Measurements from ENCODE around the gene DPEP1. TPM values are rescaled to one million over a fixed set of nuclear protein-coding genes. Genes with fewer than 3 reads are reported as not detected.
A peak's percentile ranks its signal among the peaks of the same experiment; 100 is the strongest.
"Not testable (repeated sequence)": the region's sequence is repeated elsewhere in the genome, so short reads cannot be mapped to it uniquely, and the experiment has no call there.

DPEP1 gene
- total RNA-seq, 3 donors from 2014 or later (not counting 1 experiment from before 2014, with no cell fraction given) = not detected

DNA sequence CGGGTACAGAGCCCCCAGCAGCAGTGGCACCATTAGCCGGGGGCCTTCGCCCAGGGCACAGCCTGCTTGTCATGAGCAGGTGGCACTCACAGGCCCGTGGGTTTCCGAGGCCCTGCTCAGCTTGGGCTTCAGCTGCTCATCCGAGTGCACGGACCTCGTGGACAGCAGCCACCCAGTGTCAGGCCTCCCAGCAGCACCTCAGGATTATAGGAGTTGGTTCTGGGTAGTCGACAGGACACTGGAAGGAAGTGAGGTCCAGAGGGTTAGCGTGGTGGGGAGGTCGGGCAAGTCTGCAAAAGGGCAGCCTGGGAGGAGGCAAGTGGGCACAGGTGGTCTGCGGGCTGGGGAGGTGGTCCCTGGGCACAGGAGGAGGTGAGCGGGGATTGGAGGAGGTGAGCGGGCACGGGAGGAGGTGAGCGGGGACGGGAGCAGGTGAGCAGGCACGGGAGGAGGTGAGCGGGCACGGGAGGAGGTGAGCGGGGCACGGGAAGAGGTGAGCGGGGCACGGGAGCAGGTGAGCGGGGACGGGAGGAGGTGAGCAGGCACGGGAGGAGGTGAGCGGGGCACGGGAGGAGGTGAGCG lies 43.0 kb upstream of the DPEP1 start:
- H3K36me3 Mint-ChIP-seq = no peaks in the 10 kb centered on the region
- Histone ChIP-seq H3K27me3 (ENCODE audit: control insufficient read depth, insufficient read depth, low read length) (peaks cover 10% of the 10 kb centered on the region), H3K27ac (ENCODE audit: low read length) (no peak overlapping the region), H3K9me3 (ENCODE audit: control insufficient read depth, insufficient read depth, low read length) (no peaks in the 10 kb centered on the region), H3K4me1 (ENCODE audit: control insufficient read depth, insufficient read depth, low read length) (peaks cover 31% of the 10 kb centered on the region), H3K4me3 (ENCODE audit: low read length) (no peak overlapping the region), H3K36me3 (ENCODE audit: control insufficient read depth, insufficient read depth, low read length) (no peaks in the 10 kb centered on the region)
- peaks cover 7 to 22% of the 10 kb centered on the region in 2 donors for H3K4me1 Mint-ChIP-seq
- intact Hi-C loops (cut with micrococcal nuclease) = no loop called here
- no peak overlapping the region for H3K4me3 Mint-ChIP-seq
- DNase-seq (no peak), ATAC-seq (no peak)
- no peak overlapping the region for H3K27ac Mint-ChIP-seq
- TF ChIP-seq, protein P1, sequence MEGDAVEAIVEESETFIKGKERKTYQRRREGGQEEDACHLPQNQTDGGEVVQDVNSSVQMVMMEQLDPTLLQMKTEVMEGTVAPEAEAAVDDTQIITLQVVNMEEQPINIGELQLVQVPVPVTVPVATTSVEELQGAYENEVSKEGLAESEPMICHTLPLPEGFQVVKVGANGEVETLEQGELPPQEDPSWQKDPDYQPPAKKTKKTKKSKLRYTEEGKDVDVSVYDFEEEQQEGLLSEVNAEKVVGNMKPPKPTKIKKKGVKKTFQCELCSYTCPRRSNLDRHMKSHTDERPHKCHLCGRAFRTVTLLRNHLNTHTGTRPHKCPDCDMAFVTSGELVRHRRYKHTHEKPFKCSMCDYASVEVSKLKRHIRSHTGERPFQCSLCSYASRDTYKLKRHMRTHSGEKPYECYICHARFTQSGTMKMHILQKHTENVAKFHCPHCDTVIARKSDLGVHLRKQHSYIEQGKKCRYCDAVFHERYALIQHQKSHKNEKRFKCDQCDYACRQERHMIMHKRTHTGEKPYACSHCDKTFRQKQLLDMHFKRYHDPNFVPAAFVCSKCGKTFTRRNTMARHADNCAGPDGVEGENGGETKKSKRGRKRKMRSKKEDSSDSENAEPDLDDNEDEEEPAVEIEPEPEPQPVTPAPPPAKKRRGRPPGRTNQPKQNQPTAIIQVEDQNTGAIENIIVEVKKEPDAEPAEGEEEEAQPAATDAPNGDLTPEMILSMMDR (IDR thresholded peaks at IDR 0.05) = no peak
- WGBS (ENCODE audit: insufficient coverage) = 92% methylated on average over 30 of the region's 30 CpGs
- no peaks in the 10 kb centered on the region for H3K9me3 Mint-ChIP-seq
- peaks cover 20 to 22% of the 10 kb centered on the region in 2 donors for H3K27me3 Mint-ChIP-seq (ENCODE audit: low read depth in 2 of 2)

DNA sequence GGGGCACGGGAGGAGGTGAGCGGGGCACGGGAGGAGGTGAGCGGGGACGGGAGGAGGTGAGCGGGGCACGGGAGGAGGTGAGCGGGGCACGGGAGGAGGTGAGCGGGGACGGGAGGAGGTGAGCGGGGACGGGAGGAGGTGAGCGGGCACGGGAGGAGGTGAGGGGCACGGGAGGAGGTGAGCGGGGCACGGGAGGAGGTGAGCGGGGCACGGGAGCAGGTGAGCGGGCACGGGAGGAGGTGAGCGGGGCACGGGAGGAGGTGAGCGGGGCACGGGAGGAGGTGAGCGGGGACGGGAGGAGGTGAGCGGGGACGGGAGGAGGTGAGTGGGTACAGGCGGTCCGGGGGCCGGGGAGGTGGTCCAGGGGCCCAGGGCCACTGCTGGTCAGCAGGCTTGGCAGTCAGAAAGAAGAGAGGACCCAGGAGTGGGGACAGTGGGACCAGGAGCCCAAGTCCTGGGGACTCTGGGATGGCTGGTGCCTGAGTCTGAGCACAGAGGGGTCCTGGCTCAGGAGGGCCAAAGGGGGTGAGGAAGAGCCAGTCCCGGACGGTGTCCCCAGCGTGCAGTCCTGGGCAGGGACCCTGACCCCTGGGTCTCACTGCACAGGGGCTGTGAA lies 42.4 kb upstream of the DPEP1 start:
- H3K4me3 ChIP-seq (ENCODE audit: low read length); H3K27ac ChIP-seq (ENCODE audit: low read length); intact Hi-C loops (cut with micrococcal nuclease); DNase-seq; H3K36me3 ChIP-seq (ENCODE audit: control insufficient read depth, insufficient read depth, low read length); H3K36me3 Mint-ChIP-seq; H3K9me3 ChIP-seq (ENCODE audit: control insufficient read depth, insufficient read depth, low read length); H3K4me3 Mint-ChIP-seq; H3K27ac Mint-ChIP-seq; ATAC-seq; H3K9me3 Mint-ChIP-seq: not testable (repeated sequence)
- Mint-ChIP-seq H3K27me3 (ENCODE audit: low read depth in 2 of 2) (peaks cover 20 to 22% of the 10 kb centered on the region in 2 donors), H3K4me1 (peaks cover under 1 to 15% of the 10 kb centered on the region in 2 donors)
- Histone ChIP-seq H3K27me3 (ENCODE audit: control insufficient read depth, insufficient read depth, low read length) (peaks cover 11% of the 10 kb centered on the region), H3K4me1 (ENCODE audit: control insufficient read depth, insufficient read depth, low read length) (peaks cover 24% of the 10 kb centered on the region)
- 94% methylated on average over 36 of the region's 36 CpGs for WGBS (ENCODE audit: insufficient coverage)

DNA sequence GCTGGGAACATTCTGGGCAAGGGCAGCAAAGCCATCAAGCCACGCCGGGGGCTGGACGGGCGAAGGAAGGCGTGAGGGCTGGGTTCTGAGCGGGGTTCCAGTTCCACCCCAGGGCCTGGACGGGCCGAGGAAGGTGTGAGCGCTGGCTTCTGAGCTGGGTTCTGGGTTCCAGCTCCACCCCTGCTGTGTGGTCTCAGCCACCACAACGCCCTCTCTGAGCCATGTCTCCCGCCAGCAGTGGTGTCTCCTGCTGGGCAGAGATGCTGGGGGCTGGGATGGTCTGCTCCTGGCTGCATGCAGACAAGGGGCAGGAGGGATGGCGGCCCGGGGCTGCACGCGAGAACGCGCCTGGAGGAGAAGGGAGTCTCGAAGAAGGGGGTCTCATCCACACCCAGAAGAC lies 41.8 kb upstream of the DPEP1 start:
- no peaks in the 10 kb centered on the region for H3K36me3 ChIP-seq (ENCODE audit: control insufficient read depth, insufficient read depth, low read length)
- TF ChIP-seq, protein P1 (IDR thresholded peaks at IDR 0.05) = no peak
- no peak overlapping the region for H3K4me3 Mint-ChIP-seq
- peaks cover 0 to 11% of the 10 kb centered on the region in 2 donors for H3K4me1 Mint-ChIP-seq
- DNase-seq (no peak), ATAC-seq (no peak)
- no peaks in the 10 kb centered on the region for H3K9me3 Mint-ChIP-seq
- peaks cover 21% of the 10 kb centered on the region for H3K4me1 ChIP-seq (ENCODE audit: control insufficient read depth, insufficient read depth, low read length)
- H3K27me3 Mint-ChIP-seq (ENCODE audit: low read depth in 2 of 2) = peaks cover 20 to 22% of the 10 kb centered on the region in 2 donors
- no peak overlapping the region for H3K27ac ChIP-seq (ENCODE audit: low read length)
- H3K27ac Mint-ChIP-seq = no peak overlapping the region
- intact Hi-C loops (cut with micrococcal nuclease) = no loop called here
- 85% methylated on average over 18 of the region's 18 CpGs for WGBS (ENCODE audit: insufficient coverage)
- H3K36me3 Mint-ChIP-seq = no peaks in the 10 kb centered on the region
- no peaks in the 10 kb centered on the region for H3K9me3 ChIP-seq (ENCODE audit: control insufficient read depth, insufficient read depth, low read length)
- peaks cover 12% of the 10 kb centered on the region for H3K27me3 ChIP-seq (ENCODE audit: control insufficient read depth, insufficient read depth, low read length)
- H3K4me3 ChIP-seq (ENCODE audit: low read length) = no peak overlapping the region

DNA sequence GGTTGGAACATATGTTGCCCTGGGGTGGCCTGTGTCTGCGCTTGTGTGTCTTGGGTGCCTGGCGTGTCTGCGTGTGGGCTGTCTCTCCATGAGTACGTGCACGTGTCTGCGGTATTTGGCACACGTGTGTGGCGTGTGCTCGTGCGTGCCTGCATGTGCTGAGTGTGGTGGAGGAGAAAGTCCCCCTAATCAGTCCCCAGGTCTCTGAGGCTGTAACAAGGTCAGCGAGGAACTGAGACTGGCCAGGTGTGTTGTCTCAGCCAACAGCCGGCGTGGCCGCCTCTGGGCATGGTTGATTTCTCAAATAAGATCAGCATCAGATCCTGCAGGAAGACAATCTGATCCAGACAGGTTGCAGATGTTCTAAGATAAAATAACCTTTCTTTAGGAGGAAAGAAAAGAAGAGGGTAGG lies 41.4 kb upstream of the DPEP1 start:
- Histone ChIP-seq H3K4me1 (ENCODE audit: control insufficient read depth, insufficient read depth, low read length) (peaks cover 21% of the 10 kb centered on the region), H3K36me3 (ENCODE audit: control insufficient read depth, insufficient read depth, low read length) (no peaks in the 10 kb centered on the region), H3K27me3 (ENCODE audit: control insufficient read depth, insufficient read depth, low read length) (peaks cover 14% of the 10 kb centered on the region), H3K4me3 (ENCODE audit: low read length) (no peak overlapping the region), H3K9me3 (ENCODE audit: control insufficient read depth, insufficient read depth, low read length) (no peaks in the 10 kb centered on the region), H3K27ac (ENCODE audit: low read length) (no peak overlapping the region)
- Mint-ChIP-seq H3K36me3 (no peaks in the 10 kb centered on the region), H3K4me1 (peaks cover 0 to 11% of the 10 kb centered on the region in 2 donors), H3K4me3 (no peak overlapping the region), H3K9me3 (no peaks in the 10 kb centered on the region), H3K27ac (no peak overlapping the region), H3K27me3 (ENCODE audit: low read depth in 2 of 2) (peaks cover 22% of the 10 kb centered on the region in 2 donors)
- WGBS (ENCODE audit: insufficient coverage) = 33% methylated on average over 14 of the region's 14 CpGs
- TF ChIP-seq, protein P1 (IDR thresholded peaks at IDR 0.05) = no peak
- no peak for ATAC-seq
- peak in 1 of 2 donors; percentile 37 for DNase-seq
- intact Hi-C loops (cut with micrococcal nuclease) = no loop called here
